Trophoblast cell (in vitro differentiated cells and primary cell): ENCODE results near the gene ADAMTS13.

Experiments
- DNase-seq, 2 donors: peaks; one replicate each; pipeline ENCODE4 v3.0.0-alpha.2; 2016
- H2AFZ ChIP-seq: 2 replicates; pipeline ENCODE4 v1.6.1; 2013; ENCODE audit warnings: low read length, moderate library complexity, mild to moderate bottlenecking; ENCODE audit not compliant: insufficient read depth, poor library complexity
- H2AK5ac ChIP-seq: 2 replicates; pipeline ENCODE4 v1.6.1; 2013; ENCODE audit warnings: mild to moderate bottlenecking, low read length
- H2BK120ac ChIP-seq: 2 replicates; pipeline ENCODE4 v1.6.1; 2013; ENCODE audit warnings: low read length, mild to moderate bottlenecking, moderate library complexity; ENCODE audit not compliant: insufficient read depth, poor library complexity
- H2BK12ac ChIP-seq: 2 replicates; pipeline ENCODE4 v1.6.1; 2013; ENCODE audit warnings: mild to moderate bottlenecking, low read length, moderate library complexity
- H2BK5ac ChIP-seq: 2 replicates; pipeline ENCODE4 v1.6.1; 2013; ENCODE audit warnings: low read length, low read depth, moderate library complexity, mild to moderate bottlenecking; ENCODE audit not compliant: poor library complexity
- H3K14ac ChIP-seq: 2 replicates; pipeline ENCODE4 v1.6.1; 2013; ENCODE audit warnings: mild to moderate bottlenecking, low read length
- H3K18ac ChIP-seq: 2 replicates; pipeline ENCODE4 v1.6.1; 2013; ENCODE audit warnings: mild to moderate bottlenecking, low read length
- H3K23ac ChIP-seq: 2 replicates; pipeline ENCODE4 v1.6.1; 2013; ENCODE audit warnings: low read length
- H3K27ac ChIP-seq: 2 replicates; pipeline ENCODE4 v1.5.1; 2013; ENCODE audit warnings: low read depth, mild to moderate bottlenecking, inconsistent platforms, low read length, moderate library complexity
- H3K27me3 ChIP-seq: 2 replicates; pipeline ENCODE4 v1.6.1; 2013; ENCODE audit warnings: inconsistent platforms, mild to moderate bottlenecking, low read length, moderate library complexity; ENCODE audit not compliant: insufficient read depth
- H3K36me3 ChIP-seq, 2 experiments: 1 replicate in 1 of 2; 2 replicates in 1 of 2; pipeline ENCODE4 v1.6.1; 2013; ENCODE audit warnings: low read length in 2 of 2, mild to moderate bottlenecking in 2 of 2, moderate library complexity in 1 of 2; ENCODE audit not compliant: insufficient read depth in 2 of 2, control insufficient read depth in 1 of 2
- H3K4ac ChIP-seq: 2 replicates; pipeline ENCODE4 v1.6.1; 2013; ENCODE audit warnings: low read depth, mild to moderate bottlenecking, low read length, moderate library complexity
- H3K4me1 ChIP-seq, 2 experiments: 1 replicate in 1 of 2; 2 replicates in 1 of 2; pipeline ENCODE4 v1.6.1; 2013; ENCODE audit warnings: low read length in 2 of 2, mild to moderate bottlenecking in 2 of 2, moderate library complexity in 1 of 2; ENCODE audit not compliant: insufficient read depth in 2 of 2, control insufficient read depth in 1 of 2
- H3K4me2 ChIP-seq: 2 replicates; pipeline ENCODE4 v1.6.1; 2013; ENCODE audit warnings: inconsistent platforms, mild to moderate bottlenecking, low read length, moderate library complexity
- H3K4me3 ChIP-seq: 2 replicates; pipeline ENCODE4 v1.5.1; 2013; ENCODE audit warnings: mild to moderate bottlenecking, low read depth, low read length, inconsistent platforms
- H3K79me1 ChIP-seq: one replicate; pipeline ENCODE4 v1.6.1; 2013; ENCODE audit warnings: low read length
- H3K79me2 ChIP-seq: 2 replicates; pipeline ENCODE4 v1.6.1; 2013; ENCODE audit warnings: low read length, mild to moderate bottlenecking; ENCODE audit not compliant: control insufficient read depth, insufficient read depth, poor library complexity
- H3K9ac ChIP-seq: 2 replicates; pipeline ENCODE4 v1.6.1; 2013; ENCODE audit warnings: mild to moderate bottlenecking, low read length
- H3K9me3 ChIP-seq: 2 replicates; pipeline ENCODE4 v1.6.1; 2013; ENCODE audit warnings: low read depth, mild to moderate bottlenecking, control low read depth, inconsistent platforms, low read length; ENCODE audit not compliant: insufficient read depth
- H4K12ac ChIP-seq: 2 replicates; pipeline ENCODE4 v1.6.1; 2013; ENCODE audit warnings: low read depth, mild to moderate bottlenecking, low read length, moderate library complexity
- H4K8ac ChIP-seq: 2 replicates; pipeline ENCODE4 v1.6.1; 2013; ENCODE audit warnings: low read depth, mild to moderate bottlenecking, low read length, moderate library complexity
- H4K91ac ChIP-seq: one replicate; pipeline ENCODE4 v1.6.1; 2013; ENCODE audit warnings: low read depth, mild to moderate bottlenecking, low read length, moderate library complexity
- WGBS: extraction: QIAGEN DNeasy Blood & Tissue Kit; methylation state at CpG from one replicate; pipeline ENCODE4 v1.1.7; 2013; ENCODE audit warnings: missing lambda C conversion rate; ENCODE audit not compliant: insufficient read length, insufficient coverage; ENCODE audit errors: extremely low coverage; 5-methylcytosine and 5-hydroxymethylcytosine counted together

ADAMTS13 gene

GRCh38 chr9:133436681-133437080 is 14.5 kb downstream of the ADAMTS13 start:
- no peak overlapping the region for H4K91ac ChIP-seq
- no peak overlapping the region for H3K9ac ChIP-seq
- no CpG with 5 or more reads among the region's 16 CpGs for WGBS
- no peak overlapping the region for H2BK12ac ChIP-seq
- no peak overlapping the region for H2AK5ac ChIP-seq
- H3K18ac ChIP-seq, result no peak overlapping the region
- H3K4me1 ChIP-seq, result no peaks in the 10 kb centered on the region
- H3K14ac ChIP-seq, result no peak overlapping the region
- H2BK5ac ChIP-seq, result no peak overlapping the region
- no peak overlapping the region for H3K4ac ChIP-seq
- H3K79me1 ChIP-seq, result no peaks in the 10 kb centered on the region
- H3K4me2 ChIP-seq, result no peak overlapping the region
- H3K79me2 ChIP-seq, result no peaks in the 10 kb centered on the region
- no peaks in the 10 kb centered on the region for H3K9me3 ChIP-seq
- no peak overlapping the region for H3K23ac ChIP-seq
- DNase-seq, result no peak
- no peaks in the 10 kb centered on the region for H3K27me3 ChIP-seq
- H2AFZ ChIP-seq, result no peak overlapping the region
- no peak overlapping the region for H2BK120ac ChIP-seq
- H3K27ac ChIP-seq, result no peak overlapping the region
- no peak overlapping the region for H4K8ac ChIP-seq
- no peak overlapping the region for H4K12ac ChIP-seq
- no peak overlapping the region for H3K4me3 ChIP-seq
- no peaks in the 10 kb centered on the region for H3K36me3 ChIP-seq

- no peaks in the 10 kb centered on the region for H3K27me3 ChIP-seq
- no peak overlapping the region for H2AFZ ChIP-seq
- H3K4ac ChIP-seq, result no peak overlapping the region
- no peak overlapping the region for H3K18ac ChIP-seq
- H3K9me3 ChIP-seq, result no peaks in the 10 kb centered on the region
- no peaks in the 10 kb centered on the region for H3K79me1 ChIP-seq
- no peaks in the 10 kb centered on the region for H3K79me2 ChIP-seq
- H4K91ac ChIP-seq, result no peak overlapping the region
- H2BK5ac ChIP-seq, result no peak overlapping the region
- H3K36me3 ChIP-seq, result no peaks in the 10 kb centered on the region
- no peak overlapping the region for H2BK12ac ChIP-seq
- H3K23ac ChIP-seq, result no peak overlapping the region
- H2BK120ac ChIP-seq, result no peak overlapping the region
- no peak overlapping the region for H3K27ac ChIP-seq
- no peak overlapping the region for H2AK5ac ChIP-seq
- no peaks in the 10 kb centered on the region for H3K4me1 ChIP-seq
- no peak overlapping the region for H4K8ac ChIP-seq
- no peak overlapping the region for H3K4me3 ChIP-seq
- H4K12ac ChIP-seq, result no peak overlapping the region
- H3K4me2 ChIP-seq, result no peak overlapping the region
- WGBS, result no CpG with 5 or more reads among the region's 20 CpGs
- no peak overlapping the region for H3K9ac ChIP-seq
- no peak for DNase-seq
- no peak overlapping the region for H3K14ac ChIP-seq
Measured at GRCh38 chr9:133437753-133438531, 15.8 kb downstream of the ADAMTS13 start.

- WGBS, result no CpG with 5 or more reads among the region's 4 CpGs
- Histone ChIP-seq H3K23ac (no peak overlapping the region), H4K12ac (no peak overlapping the region), H2BK5ac (no peak overlapping the region), H3K4me2 (no peak overlapping the region), H2AK5ac (no peak overlapping the region), H4K8ac (no peak overlapping the region), H3K4me1 (no peaks in the 10 kb centered on the region), H3K79me1 (no peaks in the 10 kb centered on the region), H2BK12ac (no peak overlapping the region), H3K9ac (no peak overlapping the region), H4K91ac (no peak overlapping the region), H3K9me3 (no peaks in the 10 kb centered on the region), H3K27me3 (no peaks in the 10 kb centered on the region), H2BK120ac (no peak overlapping the region), H3K27ac (no peak overlapping the region), H2AFZ (no peak overlapping the region), H3K4me3 (no peak overlapping the region), H3K36me3 (no peaks in the 10 kb centered on the region), H3K18ac (no peak overlapping the region), H3K4ac (no peak overlapping the region), H3K14ac (no peak overlapping the region), H3K79me2 (no peaks in the 10 kb centered on the region)
- no peak for DNase-seq
Measured at GRCh38 chr9:133439337-133439736, 17.2 kb downstream of the ADAMTS13 start.

GRCh38 chr9:133440874-133441273 is 18.7 kb downstream of the ADAMTS13 start:
- no peaks in the 10 kb centered on the region for H3K79me1 ChIP-seq
- no peak overlapping the region for H3K23ac ChIP-seq
- no peak overlapping the region for H3K4ac ChIP-seq
- no peak overlapping the region for H4K8ac ChIP-seq
- H4K91ac ChIP-seq, result no peak overlapping the region
- H3K4me2 ChIP-seq, result no peak overlapping the region
- no peak overlapping the region for H3K4me3 ChIP-seq
- no peaks in the 10 kb centered on the region for H3K9me3 ChIP-seq
- no peaks in the 10 kb centered on the region for H3K36me3 ChIP-seq
- H3K18ac ChIP-seq, result no peak overlapping the region
- no peaks in the 10 kb centered on the region for H3K27me3 ChIP-seq
- H3K79me2 ChIP-seq, result no peaks in the 10 kb centered on the region
- no peaks in the 10 kb centered on the region for H3K4me1 ChIP-seq
- no peak overlapping the region for H3K14ac ChIP-seq
- no CpG with 5 or more reads among the region's 12 CpGs for WGBS
- no peak overlapping the region for H2BK12ac ChIP-seq
- H2BK120ac ChIP-seq, result no peak overlapping the region
- no peak overlapping the region for H4K12ac ChIP-seq
- H3K27ac ChIP-seq, result no peak overlapping the region
- no peak overlapping the region for H2AK5ac ChIP-seq
- no peak overlapping the region for H2BK5ac ChIP-seq
- H2AFZ ChIP-seq, result no peak overlapping the region
- no peak overlapping the region for H3K9ac ChIP-seq
- DNase-seq, result no peak
